Bronchial epithelial cell (primary cell): Measurements from ENCODE around the gene OLFML1. TPM values are rescaled to one million over a fixed set of nuclear protein-coding genes. Genes with fewer than 3 reads are reported as not detected.

Source experiments
- DNase-seq: peaks from one replicate; pipeline ENCODE4 v3.0.0-alpha.2; 2010; ENCODE audit warnings: low read depth
- FAIRE-seq: peaks from 2 replicates; lab custom pipeline; 2011; peaks lifted over from hg19 to GRCh38; lab: Jason Lieb, UNC
- H3K27me3 ChIP-seq: 2 replicates; pipeline ENCODE4 v1.5.1; 2011; ENCODE audit warnings: low read length; ENCODE audit not compliant: control insufficient read depth, insufficient read depth
- H3K36me3 ChIP-seq: 2 replicates; pipeline ENCODE4 v1.5.1; 2011; ENCODE audit warnings: low read length; ENCODE audit not compliant: control insufficient read depth, insufficient read depth
- H3K4me3 ChIP-seq: 2 replicates; pipeline ENCODE4 v1.5.1; 2011; ENCODE audit warnings: mild to moderate bottlenecking, low read depth, low read length, control low read depth
- CTCF ChIP-seq: IDR thresholded peaks from 2 replicates; pipeline ENCODE4 v1.5.1; 2011; ENCODE audit warnings: mild to moderate bottlenecking, moderate library complexity, low read length, control low read depth, inconsistent platforms; ENCODE audit not compliant: insufficient read depth, severe bottlenecking
- total RNA-seq: library from RNA; depleted of rRNA; stranded (reverse); fragments of >200 nt; gene quantifications from 2 replicates; pipeline ENCODE4 v1.2.1, GENCODE V29; 2014

Gene OLFML1
- not detected in 2 replicates for total RNA-seq

- Histone ChIP-seq H3K36me3 (no peaks in the 10 kb centered on the region), H3K27me3 (peaks cover 2% of the 10 kb centered on the region), H3K4me3 (no peak within 1 kb of the TSS)
- FAIRE-seq (peak; percentile 68), DNase-seq (no peak)
- TF ChIP-seq CTCF: no peak
These were observed at the start of gene OLFML1 for GRCh38 chr11:7485186-7486097. Gene OLFML1 (plus strand): TSS chr11:7485506. CDS start chr11:7485876, 370 bp downstream.

- DNase-seq (no peak), FAIRE-seq (no peak)
- Histone ChIP-seq H3K36me3 (no peaks in the 10 kb centered on the region), H3K27me3 (no peaks in the 10 kb centered on the region), H3K4me3 (no peak overlapping the region)
- no peak for TF ChIP-seq CTCF
These were observed 49.2 kb upstream of the OLFML1 start for GRCh38 chr11:7436146-7436545.

- Histone ChIP-seq H3K27me3 (no peaks in the 10 kb centered on the region), H3K4me3 (no peak overlapping the region), H3K36me3 (no peaks in the 10 kb centered on the region)
- no peak for FAIRE-seq
- TF ChIP-seq CTCF: no peak
- no peak for DNase-seq
These were observed 48.6 kb upstream of the OLFML1 start for GRCh38 chr11:7436657-7437056.

GRCh38 chr11:7437696-7438095, 47.6 kb upstream of the OLFML1 start:
- TF ChIP-seq CTCF: no peak
- Histone ChIP-seq H3K36me3 (no peaks in the 10 kb centered on the region), H3K27me3 (no peaks in the 10 kb centered on the region), H3K4me3 (no peak overlapping the region)
- DNase-seq (no peak), FAIRE-seq (no peak)

- peak; percentile 86 for DNase-seq
- TF ChIP-seq CTCF: no peak
- peak; percentile 40 for FAIRE-seq
- H3K27me3 ChIP-seq: no peaks in the 10 kb centered on the region
- H3K4me3 ChIP-seq: no peak overlapping the region
- H3K36me3 ChIP-seq: no peaks in the 10 kb centered on the region
These were observed 45.5 kb upstream of the OLFML1 start for GRCh38 chr11:7439746-7440320.
